ENCODE results near the gene SHISA2.

- TF ChIP-seq, protein P1, sequence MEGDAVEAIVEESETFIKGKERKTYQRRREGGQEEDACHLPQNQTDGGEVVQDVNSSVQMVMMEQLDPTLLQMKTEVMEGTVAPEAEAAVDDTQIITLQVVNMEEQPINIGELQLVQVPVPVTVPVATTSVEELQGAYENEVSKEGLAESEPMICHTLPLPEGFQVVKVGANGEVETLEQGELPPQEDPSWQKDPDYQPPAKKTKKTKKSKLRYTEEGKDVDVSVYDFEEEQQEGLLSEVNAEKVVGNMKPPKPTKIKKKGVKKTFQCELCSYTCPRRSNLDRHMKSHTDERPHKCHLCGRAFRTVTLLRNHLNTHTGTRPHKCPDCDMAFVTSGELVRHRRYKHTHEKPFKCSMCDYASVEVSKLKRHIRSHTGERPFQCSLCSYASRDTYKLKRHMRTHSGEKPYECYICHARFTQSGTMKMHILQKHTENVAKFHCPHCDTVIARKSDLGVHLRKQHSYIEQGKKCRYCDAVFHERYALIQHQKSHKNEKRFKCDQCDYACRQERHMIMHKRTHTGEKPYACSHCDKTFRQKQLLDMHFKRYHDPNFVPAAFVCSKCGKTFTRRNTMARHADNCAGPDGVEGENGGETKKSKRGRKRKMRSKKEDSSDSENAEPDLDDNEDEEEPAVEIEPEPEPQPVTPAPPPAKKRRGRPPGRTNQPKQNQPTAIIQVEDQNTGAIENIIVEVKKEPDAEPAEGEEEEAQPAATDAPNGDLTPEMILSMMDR (conservative IDR thresholded peaks at IDR 0.05; ENCODE audit: low read length): no peak
- no peak for TF ChIP-seq EZH2phosphoT487 (IDR thresholded peaks at IDR 0.05; ENCODE audit: borderline replicate concordance)
These were observed 15.4 kb downstream of the SHISA2 start for GRCh38 chr13:26036383-26036782.
